ENCODE results near the gene ERMARD. TPM values are rescaled to one million over a fixed set of nuclear protein-coding genes. Genes with fewer than 3 reads are reported as not detected.
A peak's percentile ranks its signal among the peaks of the same experiment; 100 is the strongest.

Gene ERMARD
- total RNA-seq, 2 donors from 2014 or later, result 14.2 to 15.7 TPM

- Histone ChIP-seq H3K27me3 (no peaks in the 10 kb centered on the region), H3K9ac (ENCODE audit: low read depth in 2 of 2, low read length in 2 of 2) (no peak overlapping the region), H3K4me1 (no peaks in the 10 kb centered on the region), H3K27ac (no peak overlapping the region), H3K4me3 (no peak overlapping the region), H3K9me3 (no peaks in the 10 kb centered on the region), H3K36me3 (no peaks in the 10 kb centered on the region)
- TF ChIP-seq, protein P1, sequence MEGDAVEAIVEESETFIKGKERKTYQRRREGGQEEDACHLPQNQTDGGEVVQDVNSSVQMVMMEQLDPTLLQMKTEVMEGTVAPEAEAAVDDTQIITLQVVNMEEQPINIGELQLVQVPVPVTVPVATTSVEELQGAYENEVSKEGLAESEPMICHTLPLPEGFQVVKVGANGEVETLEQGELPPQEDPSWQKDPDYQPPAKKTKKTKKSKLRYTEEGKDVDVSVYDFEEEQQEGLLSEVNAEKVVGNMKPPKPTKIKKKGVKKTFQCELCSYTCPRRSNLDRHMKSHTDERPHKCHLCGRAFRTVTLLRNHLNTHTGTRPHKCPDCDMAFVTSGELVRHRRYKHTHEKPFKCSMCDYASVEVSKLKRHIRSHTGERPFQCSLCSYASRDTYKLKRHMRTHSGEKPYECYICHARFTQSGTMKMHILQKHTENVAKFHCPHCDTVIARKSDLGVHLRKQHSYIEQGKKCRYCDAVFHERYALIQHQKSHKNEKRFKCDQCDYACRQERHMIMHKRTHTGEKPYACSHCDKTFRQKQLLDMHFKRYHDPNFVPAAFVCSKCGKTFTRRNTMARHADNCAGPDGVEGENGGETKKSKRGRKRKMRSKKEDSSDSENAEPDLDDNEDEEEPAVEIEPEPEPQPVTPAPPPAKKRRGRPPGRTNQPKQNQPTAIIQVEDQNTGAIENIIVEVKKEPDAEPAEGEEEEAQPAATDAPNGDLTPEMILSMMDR (IDR thresholded peaks at IDR 0.05), result no peak
- intact Hi-C loops (cut with DNase I), result no loop called here
- DNase-seq, result no peak
Measured at GRCh38 chr6:169738976-169739529, 12.4 kb upstream of the ERMARD start.

- H3K9ac ChIP-seq (ENCODE audit: low read depth in 2 of 2, low read length in 2 of 2), result no peak overlapping the region
- H3K4me1 ChIP-seq, result no peaks in the 10 kb centered on the region
- H3K36me3 ChIP-seq, result no peaks in the 10 kb centered on the region
- H3K4me3 ChIP-seq, result no peak overlapping the region
- H3K27ac ChIP-seq, result no peak overlapping the region
- no peaks in the 10 kb centered on the region for H3K9me3 ChIP-seq
- intact Hi-C loops (cut with DNase I), result no loop called here
- DNase-seq, result no peak
- TF ChIP-seq, protein P1 (IDR thresholded peaks at IDR 0.05), result no peak
- no peaks in the 10 kb centered on the region for H3K27me3 ChIP-seq
Measured at GRCh38 chr6:169741344-169741743, 10.1 kb upstream of the ERMARD start.

DNA sequence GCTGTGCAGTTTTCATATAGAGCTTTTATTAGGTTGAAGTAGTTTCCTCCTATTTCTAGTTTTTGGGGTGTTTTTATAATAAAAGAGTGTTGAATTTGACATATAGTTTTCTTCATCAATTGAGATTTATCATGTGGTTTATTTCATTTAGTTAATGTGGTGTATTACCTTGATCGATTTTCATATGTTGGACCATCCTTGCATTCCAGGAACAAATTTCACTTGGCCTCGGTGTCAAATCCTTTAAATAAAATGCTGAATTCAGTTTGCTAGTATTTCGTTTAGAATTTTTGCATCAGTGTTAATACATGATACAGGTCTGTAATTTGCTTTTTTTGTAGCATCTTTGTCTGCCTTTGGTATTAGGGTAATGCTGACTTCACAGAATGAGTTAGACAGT is 6.0 kb upstream of the ERMARD start:
- TF ChIP-seq, protein P1 (IDR thresholded peaks at IDR 0.05), result no peak
- Histone ChIP-seq H3K4me3 (no peak overlapping the region), H3K4me1 (peaks cover 5% of the 10 kb centered on the region), H3K9me3 (no peaks in the 10 kb centered on the region), H3K9ac (ENCODE audit: low read depth in 2 of 2, low read length in 2 of 2) (no peak overlapping the region), H3K27me3 (no peaks in the 10 kb centered on the region), H3K36me3 (no peaks in the 10 kb centered on the region), H3K27ac (no peak overlapping the region)
- no peak for DNase-seq
- intact Hi-C loops (cut with DNase I), result no loop called here

DNA sequence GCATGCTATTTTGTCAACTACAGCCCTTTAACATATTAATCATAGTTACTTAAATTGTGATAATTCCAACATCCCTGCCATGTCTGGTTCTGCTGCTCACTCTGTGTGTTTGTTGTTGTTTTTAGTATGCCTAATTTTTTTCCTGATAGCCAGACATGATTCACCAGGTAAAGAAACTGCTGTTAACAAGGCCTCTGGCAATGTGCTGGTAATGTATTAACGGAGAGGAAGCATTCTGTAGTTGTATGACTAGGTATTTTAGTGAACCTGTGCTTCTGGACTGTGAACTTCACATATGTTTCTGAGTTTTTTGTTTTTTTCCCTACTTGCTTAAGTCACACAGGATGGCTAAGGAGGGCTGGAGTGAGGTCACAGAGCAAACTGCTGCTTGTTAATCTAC is 4.9 kb upstream of the ERMARD start:
- TF ChIP-seq, protein P1 (IDR thresholded peaks at IDR 0.05), result no peak
- H3K4me1 ChIP-seq, result peaks cover 6% of the 10 kb centered on the region
- no peak overlapping the region for H3K9ac ChIP-seq (ENCODE audit: low read depth in 2 of 2, low read length in 2 of 2)
- H3K27me3 ChIP-seq, result no peaks in the 10 kb centered on the region
- intact Hi-C loops (cut with DNase I), result no loop called here
- H3K9me3 ChIP-seq, result no peaks in the 10 kb centered on the region
- H3K4me3 ChIP-seq, result no peak overlapping the region
- no peaks in the 10 kb centered on the region for H3K36me3 ChIP-seq
- no peak for DNase-seq
- H3K27ac ChIP-seq, result no peak overlapping the region

DNA sequence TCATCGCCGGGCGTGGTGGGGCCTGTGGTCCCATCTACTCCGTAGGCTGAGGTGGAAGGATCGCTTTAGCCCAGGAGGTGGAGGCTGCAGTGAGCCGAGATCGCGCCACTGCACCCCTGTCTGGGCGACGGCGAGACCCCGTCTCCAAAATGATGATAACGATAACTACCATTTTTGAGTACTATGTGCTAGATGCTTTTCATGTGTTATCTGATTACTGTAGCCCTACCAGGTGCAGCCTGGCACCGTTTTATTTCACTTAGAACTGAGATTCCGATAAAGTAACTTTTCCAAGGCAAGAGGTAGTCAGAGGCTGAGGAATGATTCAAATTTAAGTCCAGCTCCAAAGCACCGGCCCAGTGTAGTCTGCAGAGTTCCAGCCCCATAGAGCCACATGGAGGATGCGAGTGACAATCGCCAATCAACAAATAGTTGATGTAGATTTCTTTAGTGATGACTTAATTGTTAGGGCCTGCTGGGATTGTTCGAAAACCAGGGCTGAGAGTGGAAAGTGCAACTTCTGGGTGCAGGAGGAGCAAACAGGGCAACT is 727 bp downstream of the ERMARD start:
- Histone ChIP-seq H3K36me3 (no peaks in the 10 kb centered on the region), H3K27me3 (no peaks in the 10 kb centered on the region), H3K4me1 (peaks cover 10% of the 10 kb centered on the region), H3K9me3 (no peaks in the 10 kb centered on the region), H3K9ac (ENCODE audit: low read depth in 2 of 2, low read length in 2 of 2) (peak overlapping the region; percentile 81 to 99), H3K27ac (peak overlapping the region; percentile 95), H3K4me3 (peak overlapping the region; percentile 80)
- TF ChIP-seq, protein P1 (IDR thresholded peaks at IDR 0.05), result no peak
- peak; percentile 23 for DNase-seq
- intact Hi-C loops (cut with DNase I), result loop anchor here (10.0 kb wide), 1 partner anchor 47 kb away; the partner anchor contains the start of genes C6orf120 and WDR27
